K562 (cell line): ENCODE measurements around the gene IRX5. TPM values are rescaled to one million over a fixed set of nuclear protein-coding genes. Genes with fewer than 3 reads are reported as not detected.

ENCODE experiments used
- ATAC-seq: fragments of 200-7000 bp; cut with Tn5 transposase; 3 replicates; pipeline ENCODE4 v1.9.1; 2020; ENCODE audit warnings: moderate library complexity
- BruUV-seq: library from RNA; stranded (reverse); fragments of 400-500 nt; replicated peaks from 2 replicates; lab custom pipeline; 2021; lab: Mats Ljungman, UMichigan
- CTCF ChIA-PET: fragments of 300-600 bp; formaldehyde crosslinking; extraction: SDS; loops from one replicate; lab custom pipeline; 2021; ENCODE audit warnings: low intra/inter-chr PET ratio; lab: Yijun Ruan, JAX
- POLR2A ChIA-PET: fragments of 300-600, 350-650 bp; sonication (Branson Sonifier 250); formaldehyde crosslinking; extraction: SDS; loops from one replicate; lab custom pipeline; 2021; ENCODE audit warnings: antibody characterized with exemption, inconsistent platforms; lab: Yijun Ruan, JAX
- DNase-seq, 4 experiments: peaks; one replicate each; pipeline versions ENCODE4 v3.0.0 to v3.0.0-alpha.2; 2011 to 2018; ENCODE audit warnings: low spot score in 3 of 4, mixed read lengths in 3 of 4; ENCODE audit errors: extremely low read depth in 1 of 4
- FAIRE-seq: peaks from 2 replicates; lab custom pipeline; 2011; peaks lifted over from hg19 to GRCh38; lab: Jason Lieb, UNC
- H2AFZ ChIP-seq: 2 replicates; pipeline ENCODE4 v1.6.0; 2011; ENCODE audit warnings: low read depth, low read length, control low read depth, inconsistent platforms
- H3K27ac ChIP-seq: fragments of 200-600 bp; 3 replicates; pipeline ENCODE4 v1.8.0; 2011; ENCODE audit warnings: low read depth, mild to moderate bottlenecking, control low read depth, inconsistent platforms, low read length, moderate library complexity, mixed read lengths; ENCODE audit errors: extremely low read depth
- H3K27me3 ChIP-seq, 2 experiments: fragments of 300-600 bp in 1 of 2; 2 replicates in 1 of 2; 3 replicates in 1 of 2; pipeline versions ENCODE4 v1.6.0 to v1.8.0; 2011; ENCODE audit warnings: inconsistent platforms in 2 of 2, low read length in 2 of 2, mild to moderate bottlenecking in 1 of 2, mixed read lengths in 1 of 2, moderate library complexity in 1 of 2; ENCODE audit not compliant: control insufficient read depth in 2 of 2, insufficient read depth in 2 of 2
- H3K36me3 ChIP-seq: fragments of 300-600 bp; 3 replicates; pipeline ENCODE4 v1.8.0; 2011; ENCODE audit warnings: mild to moderate bottlenecking, low read length, inconsistent platforms; ENCODE audit not compliant: control insufficient read depth, insufficient read depth
- H3K4me1 ChIP-seq, 2 experiments: fragments of 200-600 bp in 1 of 2; replicated peaks in 1 of 2; 2 replicates in 1 of 2; 3 replicates in 1 of 2; pipeline versions ENCODE4 v1.5.1 to v1.8.0; 2011; ENCODE audit warnings: inconsistent platforms in 2 of 2, low read length in 2 of 2, mild to moderate bottlenecking in 1 of 2, mixed read lengths in 1 of 2, moderate library complexity in 1 of 2; ENCODE audit not compliant: control insufficient read depth in 2 of 2, insufficient read depth in 2 of 2
- H3K4me2 ChIP-seq: 2 replicates; pipeline ENCODE4 v1.6.1; 2011; ENCODE audit warnings: low read length, control low read depth, inconsistent platforms, mixed read lengths; ENCODE audit not compliant: insufficient read depth
- H3K4me3 ChIP-seq: fragments of 200-600 bp; sonication (generic), shearing (Covaris generic); 2 replicates; pipeline ENCODE4 v1.5.1; 2016; ENCODE audit warnings: control low read depth, inconsistent platforms
- H3K79me2 ChIP-seq: fragments of 200-600 bp; 3 replicates; pipeline ENCODE4 v1.8.0; 2011; ENCODE audit warnings: low read length, inconsistent platforms; ENCODE audit not compliant: control insufficient read depth, insufficient read depth
- H3K9ac ChIP-seq, 2 experiments: 2 replicates each; pipeline versions ENCODE4 v1.6.0 to v1.6.1; 2011; ENCODE audit warnings: low read depth in 2 of 2, low read length in 2 of 2, control low read depth in 1 of 2, inconsistent platforms in 1 of 2, mild to moderate bottlenecking in 1 of 2, mixed read lengths in 1 of 2; ENCODE audit not compliant: insufficient read depth in 1 of 2
- H3K9me1 ChIP-seq: one replicate; pipeline ENCODE4 v1.6.0; 2011; ENCODE audit warnings: inconsistent platforms, mild to moderate bottlenecking, low read length, moderate library complexity; ENCODE audit not compliant: control insufficient read depth, insufficient read depth
- H3K9me3 ChIP-seq: replicated peaks from 2 replicates; pipeline ENCODE4 v1.5.1; 2011; ENCODE audit warnings: low read depth, low read length, inconsistent platforms; ENCODE audit not compliant: control insufficient read depth, insufficient read depth
- H4K20me1 ChIP-seq: replicated peaks from 2 replicates; pipeline ENCODE4 v1.6.1; 2011; ENCODE audit warnings: low read length, inconsistent platforms, mixed read lengths; ENCODE audit not compliant: control insufficient read depth, insufficient read depth
- ARID4B ChIP-seq: sonication (generic); formaldehyde crosslinking; IDR thresholded peaks from 2 replicates; pipeline ENCODE4 v1.8.0; 2022; ENCODE audit warnings: mild to moderate bottlenecking, missing genetic modification reagents
- CAMTA2 ChIP-seq: fragments of 250-450 bp; sonication (Bioruptor Pico); conservative IDR thresholded peaks from 2 replicates; pipeline ENCODE4 v1.5.1; 2022
- CBFA2T2 ChIP-seq: fragments of 450-650 bp; conservative IDR thresholded peaks from 2 replicates; pipeline ENCODE4 v1.6.1; 2017; ENCODE audit warnings: mild to moderate bottlenecking
- FUS ChIP-seq: fragments of 200-400 bp; formaldehyde crosslinking; optimal IDR thresholded peaks from 2 replicates; pipeline ENCODE3; 2017; ENCODE audit warnings: low read depth, low read length
- HIVEP1 ChIP-seq: fragments of 250-450 bp; sonication (Bioruptor Pico); IDR thresholded peaks from 2 replicates; pipeline ENCODE4 v1.4.0; 2020; ENCODE audit warnings: mild to moderate bottlenecking
- HSF4 ChIP-seq: fragments of 250-450 bp; sonication (Bioruptor Pico); IDR thresholded peaks from 2 replicates; pipeline ENCODE4 v2.1.2; 2022; ENCODE audit warnings: mild to moderate bottlenecking, moderate library complexity, borderline replicate concordance
- POLR2G ChIP-seq: fragments of 200-400 bp; formaldehyde crosslinking; IDR thresholded peaks from 2 replicates; pipeline ENCODE4 v1.6.1; 2017; ENCODE audit warnings: low read depth, mild to moderate bottlenecking, antibody characterized with exemption, low read length, moderate library complexity
- RBM39 ChIP-seq: fragments of 200-400 bp; formaldehyde crosslinking; optimal IDR thresholded peaks from 2 replicates; pipeline ENCODE3; 2018; ENCODE audit warnings: low read depth, low read length
- TRIM24 ChIP-seq, 2 experiments: fragments of 450-650 bp; IDR thresholded peaks; 2 replicates each; pipeline ENCODE4 v1.6.1; 2016
- UBTF ChIP-seq, 2 experiments: IDR thresholded peaks; 2 replicates each; pipeline ENCODE4 v1.6.1; 2012; ENCODE audit warnings: improper control_type of control experiment in 2 of 2, low read depth in 2 of 2, low read length in 2 of 2, borderline replicate concordance in 1 of 2
- ZFP1 ChIP-seq: fragments of 450-650 bp; formaldehyde crosslinking; IDR thresholded peaks from 2 replicates; pipeline ENCODE4 v1.4.0; 2020; ENCODE audit warnings: mild to moderate bottlenecking, mixed read lengths
- ZNF511 ChIP-seq: sonication (generic); formaldehyde crosslinking; IDR thresholded peaks from 2 replicates; pipeline ENCODE4 v1.8.0; 2022; ENCODE audit warnings: mild to moderate bottlenecking, missing genetic modification reagents
- WGBS: fragments of 100-300 bp; shearing (Covaris generic); methylation state at CpG from one replicate; pipeline ENCODE4 v1.1.6; 2016; ENCODE audit warnings: low coverage, mixed read lengths; ENCODE audit not compliant: insufficient coverage; ENCODE audit errors: missing lambda C conversion rate; 5-methylcytosine and 5-hydroxymethylcytosine counted together
- in situ Hi-C: fragments of 300-500 bp; cut with MboI; formaldehyde crosslinking; loops from 4 replicates; pipeline ENCODE4 v1.15.0; 2018; ENCODE audit warnings: inconsistent platforms, mixed read lengths
- intact Hi-C: fragments of 100-400 bp; cut with micrococcal nuclease; formaldehyde crosslinking; loops from 2 replicates; pipeline ENCODE4 v1.14.2; 2022
- polyA plus RNA-seq, 8 experiments: library from polyadenylated mRNA; depleted of rRNA in 4 of 8; stranded (reverse) in 5 of 8; unstranded in 3 of 8; fragments of >200 nt; fragmentation: Nextera tagmentation in 2 of 8; fragmentation: Illumina TruSeq in 1 of 8; extraction: Ambion mirVana in 2 of 8; extraction: Trizol in 1 of 8; gene quantifications; 2 replicates each; pipeline versions ENCODE4 v1.2.1 to v1.2.3, GENCODE V29; 2011 to 2014; ENCODE audit warnings: inconsistent platforms in 1 of 8, missing spikeins in 1 of 8
- total RNA-seq, 7 experiments: library from RNA; depleted of rRNA in 6 of 7; stranded (reverse); fragments of >200 nt in 6 of 7; fragmentation: Illumina TruSeq in 2 of 7; extraction: Trizol in 2 of 7; gene quantifications; 2 replicates each; pipeline versions ENCODE4 v1.2.1 to v1.2.3, GENCODE V29; 2011 to 2021; ENCODE audit warnings: low replicate concordance in 1 of 7

IRX5 gene
- total and polyA plus RNA-seq, 9 of the 15 experiments (the other 6 are each of a cell fraction or from before 2014, with no cell fraction given): 0.20 to 4.2 (median 0.94) TPM

- TF ChIP-seq ARID4B (CRISPR knock-in tag) (no peak), CBFA2T2 (no peak), RBM39 (no peak)
Measured at GRCh38 chr16:54933281-54934011, 2.8 kb downstream of the IRX5 start (continued).

- H2AFZ ChIP-seq: no peak overlapping the region
- 0 out of 2 replicates have a peak, but pooled peaks cover 1% of the 10 kb centered on the region for H3K9me3 ChIP-seq
- peaks cover 6 to 35% of the 10 kb centered on the region in 2 experiments; a peak in 3 of 5 replicates for H3K4me1 ChIP-seq
- H3K27me3 ChIP-seq: peaks cover 0 to under 1% of the 10 kb centered on the region in 2 experiments; a peak in 1 of 5 replicates
- WGBS: 82% methylated on average over 21 of the region's 30 CpGs
- no peaks in the 10 kb centered on the region for H3K9me1 ChIP-seq
- no TSS peak for BruUV-seq
- intact Hi-C loops (no loop called here), in situ Hi-C loops (no loop called here)
- ChIA-PET CTCF (no interaction called here), POLR2A (interaction anchor here (0.5 to 1.1 kb wide), 2 partner anchors 11 to 834 kb away, joined by 3 to 5 read pairs; no protein-coding TSS in a partner anchor)
- peaks cover 6% of the 10 kb centered on the region; the same call in 1 of the 3 replicates for H3K79me2 ChIP-seq
- H4K20me1 ChIP-seq: no peaks in the 10 kb centered on the region
- no peak overlapping the region for H3K9ac ChIP-seq
- H3K4me3 ChIP-seq: no peak overlapping the region
- H3K36me3 ChIP-seq: peaks cover 7% of the 10 kb centered on the region; the same call in 1 of the 3 replicates
- DNase-seq (no peak), ATAC-seq (no peak), FAIRE-seq (no peak)
- no peak overlapping the region for H3K27ac ChIP-seq
- no peak overlapping the region for H3K4me2 ChIP-seq
- TF ChIP-seq HIVEP1 (no peak), CAMTA2 (CRISPR knock-in tag) (no peak), FUS (no peak), UBTF (IDR thresholded peaks at IDR 0.05; ENCODE audit: borderline replicate concordance in 1 of 2, low read depth in 2 of 2, low read length in 2 of 2) (no peak), ZFP1 (CRISPR knock-in tag) (no peak), POLR2G (no peak), TRIM24 (IDR thresholded peaks at IDR 0.05) (no peak), HSF4 (CRISPR knock-in tag) (no peak), ZNF511 (no peak)
Measured at GRCh38 chr16:54934481-54935265, 4.0 kb downstream of the IRX5 start.
